ENCODE data around the gene DDX1.

The DDX1 gene

DNA sequence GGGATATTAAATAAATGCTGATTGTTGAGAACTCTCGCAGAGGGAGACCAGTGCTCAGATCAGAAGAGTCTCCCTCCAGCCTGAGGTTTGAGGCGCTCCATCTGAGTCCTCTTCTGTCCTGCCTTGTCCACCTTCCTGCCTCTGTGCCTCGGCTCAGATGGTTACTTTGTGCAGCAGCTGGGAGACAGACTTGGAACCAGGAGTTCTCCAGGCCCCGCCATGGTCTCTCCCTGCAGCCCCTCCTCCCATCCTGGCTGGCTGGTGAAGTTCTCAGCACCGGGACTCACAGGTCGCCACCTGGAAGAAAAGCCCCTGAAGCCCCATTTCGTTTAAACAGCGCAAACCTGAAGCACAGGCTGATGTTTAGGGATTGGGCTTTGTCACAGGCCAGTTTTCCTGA, 60.6 kb downstream of the DDX1 start:
- TF ChIP-seq, protein P1, sequence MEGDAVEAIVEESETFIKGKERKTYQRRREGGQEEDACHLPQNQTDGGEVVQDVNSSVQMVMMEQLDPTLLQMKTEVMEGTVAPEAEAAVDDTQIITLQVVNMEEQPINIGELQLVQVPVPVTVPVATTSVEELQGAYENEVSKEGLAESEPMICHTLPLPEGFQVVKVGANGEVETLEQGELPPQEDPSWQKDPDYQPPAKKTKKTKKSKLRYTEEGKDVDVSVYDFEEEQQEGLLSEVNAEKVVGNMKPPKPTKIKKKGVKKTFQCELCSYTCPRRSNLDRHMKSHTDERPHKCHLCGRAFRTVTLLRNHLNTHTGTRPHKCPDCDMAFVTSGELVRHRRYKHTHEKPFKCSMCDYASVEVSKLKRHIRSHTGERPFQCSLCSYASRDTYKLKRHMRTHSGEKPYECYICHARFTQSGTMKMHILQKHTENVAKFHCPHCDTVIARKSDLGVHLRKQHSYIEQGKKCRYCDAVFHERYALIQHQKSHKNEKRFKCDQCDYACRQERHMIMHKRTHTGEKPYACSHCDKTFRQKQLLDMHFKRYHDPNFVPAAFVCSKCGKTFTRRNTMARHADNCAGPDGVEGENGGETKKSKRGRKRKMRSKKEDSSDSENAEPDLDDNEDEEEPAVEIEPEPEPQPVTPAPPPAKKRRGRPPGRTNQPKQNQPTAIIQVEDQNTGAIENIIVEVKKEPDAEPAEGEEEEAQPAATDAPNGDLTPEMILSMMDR (IDR thresholded peaks at IDR 0.05; ENCODE audit: extremely low read depth, missing control alignments), result no peak

GRCh38 chr2:15652801-15653200, 61.1 kb downstream of the DDX1 start:
- no peak for DNase-seq (ENCODE audit: low spot score)
- TF ChIP-seq, protein P1 (IDR thresholded peaks at IDR 0.05; ENCODE audit: extremely low read depth, missing control alignments), result no peak

More for the DNA sequence above, 60.6 kb downstream of the DDX1 start:
- no peak for DNase-seq (ENCODE audit: low spot score)

- DNase-seq (ENCODE audit: low spot score), result no peak
- TF ChIP-seq, protein P1 (IDR thresholded peaks at IDR 0.05; ENCODE audit: extremely low read depth, missing control alignments), result no peak
These were observed 62.4 kb downstream of the DDX1 start for GRCh38 chr2:15653806-15654726.

GRCh38 chr2:15654727-15655073, 63.0 kb downstream of the DDX1 start:
- DNase-seq (ENCODE audit: low spot score), result no peak
- TF ChIP-seq, protein P1 (IDR thresholded peaks at IDR 0.05; ENCODE audit: extremely low read depth, missing control alignments), result no peak

DNA sequence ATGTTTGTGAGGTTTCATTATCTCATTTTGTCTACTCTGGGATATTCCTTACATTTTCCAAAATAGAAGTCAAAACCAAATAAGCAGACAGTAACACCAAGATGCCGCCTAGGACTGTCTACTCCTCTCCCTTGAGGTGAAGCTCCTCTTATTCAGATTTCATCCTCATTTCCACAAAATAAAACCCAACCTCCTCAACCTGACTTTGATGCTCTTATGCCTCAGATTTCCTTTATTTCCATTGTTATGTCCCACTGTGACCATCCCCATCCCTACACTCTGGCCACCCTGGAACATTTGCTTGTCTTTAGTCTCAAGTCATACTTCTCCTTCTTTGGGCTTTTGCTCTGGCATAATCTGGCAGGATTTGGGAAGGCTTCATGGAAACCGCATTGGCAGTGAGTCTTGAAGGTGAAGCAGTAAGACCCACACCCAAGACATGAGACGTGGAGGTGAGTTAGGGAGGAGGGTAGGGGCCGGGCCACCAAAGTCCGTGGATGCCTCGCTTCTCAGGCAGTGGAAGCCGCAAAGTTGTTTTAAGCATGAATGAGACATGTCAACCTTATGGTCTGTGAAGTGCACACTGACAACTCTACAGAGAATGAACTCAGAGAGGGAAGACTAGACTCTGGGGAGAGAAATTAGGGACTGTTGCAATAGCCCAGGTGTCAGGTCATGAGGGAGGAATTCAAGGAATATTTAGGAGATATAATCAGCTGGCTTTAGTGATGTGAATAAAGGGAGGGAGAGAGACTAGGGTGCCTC, 63.6 kb downstream of the DDX1 start:
- no peak for DNase-seq (ENCODE audit: low spot score)
- TF ChIP-seq, protein P1 (IDR thresholded peaks at IDR 0.05; ENCODE audit: extremely low read depth, missing control alignments), result no peak

DNA sequence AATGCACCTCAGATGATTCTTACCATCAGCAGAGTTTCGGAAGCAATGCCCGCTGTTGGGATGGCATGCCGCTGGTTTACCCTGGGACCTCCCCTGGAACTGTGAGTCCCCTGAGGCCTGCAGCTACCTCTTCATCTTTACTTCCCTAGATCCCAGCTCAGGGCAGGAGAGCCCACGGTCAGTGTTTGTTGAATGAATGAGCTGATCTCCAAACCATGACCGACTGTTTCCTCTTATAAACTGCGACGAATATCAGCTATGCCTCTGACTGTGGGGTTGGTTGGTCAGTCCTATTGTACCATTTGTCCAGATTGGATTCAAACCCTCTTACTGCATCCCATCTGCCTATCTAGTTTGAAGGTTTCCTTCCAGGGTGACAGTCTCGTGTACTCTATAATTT, 64.4 kb downstream of the DDX1 start:
- TF ChIP-seq, protein P1 (IDR thresholded peaks at IDR 0.05; ENCODE audit: extremely low read depth, missing control alignments), result no peak
- no peak for DNase-seq (ENCODE audit: low spot score)

- no peak for DNase-seq (ENCODE audit: low spot score)
- TF ChIP-seq, protein P1 (IDR thresholded peaks at IDR 0.05; ENCODE audit: extremely low read depth, missing control alignments), result no peak
These were observed 66.1 kb downstream of the DDX1 start for GRCh38 chr2:15657759-15658158.
